GM18505 (cell line): ENCODE measurements around the gene CDH13.

Experiments used
- ATAC-seq: cut with Tn5 transposase; IDR thresholded peaks from one replicate; pipeline ENCODE4 v1.9.1; 2021; ENCODE audit not compliant: unreplicated experiment
- POLR2A ChIP-seq: IDR thresholded peaks from 4 replicates; pipeline ENCODE4 v1.6.1; 2011; ENCODE audit warnings: borderline replicate concordance; ENCODE audit not compliant: insufficient read depth, insufficient read length; ENCODE audit errors: extremely low read depth

CDH13 gene

GRCh38 chr16:82665025-82665424, 38.3 kb downstream of the CDH13 start:
- no peak for TF ChIP-seq POLR2A
- no peak for ATAC-seq

GRCh38 chr16:82667437-82667836, 40.7 kb downstream of the CDH13 start:
- ATAC-seq, result no peak
- TF ChIP-seq POLR2A, result no peak

- TF ChIP-seq POLR2A, result no peak
- ATAC-seq, result no peak
These were observed 41.3 kb downstream of the CDH13 start for GRCh38 chr16:82668094-82668493.

- ATAC-seq, result no peak
These were observed 45.0 kb downstream of the CDH13 start for GRCh38 chr16:82671741-82672140.

GRCh38 chr16:82672676-82673075, 45.9 kb downstream of the CDH13 start:
- ATAC-seq, result no peak
- TF ChIP-seq POLR2A, result no peak

More at GRCh38 chr16:82671741-82672140, 45.0 kb downstream of the CDH13 start:
- TF ChIP-seq POLR2A, result no peak

- no peak for TF ChIP-seq POLR2A
- no peak for ATAC-seq
These were observed 48.5 kb downstream of the CDH13 start for GRCh38 chr16:82675300-82675699.

- no peak for ATAC-seq
- no peak for TF ChIP-seq POLR2A
These were observed 54.8 kb downstream of the CDH13 start for GRCh38 chr16:82681592-82681991.

- TF ChIP-seq POLR2A, result no peak
- ATAC-seq, result no peak
These were observed 56.0 kb downstream of the CDH13 start for GRCh38 chr16:82682767-82683166.

GRCh38 chr16:82684256-82684655, 57.5 kb downstream of the CDH13 start:
- TF ChIP-seq POLR2A, result no peak
- ATAC-seq, result no peak

- TF ChIP-seq POLR2A, result no peak
- no peak for ATAC-seq
These were observed 58.8 kb downstream of the CDH13 start for GRCh38 chr16:82685526-82685925.

GRCh38 chr16:82694239-82694874, 67.6 kb downstream of the CDH13 start:
- no peak for ATAC-seq
- no peak for TF ChIP-seq POLR2A

- ATAC-seq, result no peak
- TF ChIP-seq POLR2A, result no peak
These were observed 69.0 kb downstream of the CDH13 start for GRCh38 chr16:82695806-82696205.

GRCh38 chr16:82699260-82699659, 72.5 kb downstream of the CDH13 start:
- no peak for TF ChIP-seq POLR2A
- no peak for ATAC-seq

GRCh38 chr16:82699711-82700495, 73.1 kb downstream of the CDH13 start:
- TF ChIP-seq POLR2A, result no peak
- ATAC-seq, result no peak
